Neural cell (in vitro differentiated cells): ENCODE data around the gene RAB3A.

Source experiments
- EZH2 ChIP-seq: fragments of 200-600, 300-800 bp; shearing (Covaris generic), sonication (generic); IDR thresholded peaks from 2 replicates; pipeline ENCODE4 v1.6.1; 2014; ENCODE audit warnings: antibody characterized with exemption, low read length, borderline replicate concordance, mild to moderate bottlenecking; ENCODE audit not compliant: insufficient read depth, poor library complexity, severe bottlenecking
- MXI1 ChIP-seq: fragments of 450-650 bp; conservative IDR thresholded peaks from 2 replicates; pipeline ENCODE4 v1.6.1; 2014; ENCODE audit warnings: antibody characterized with exemption, mild to moderate bottlenecking; ENCODE audit not compliant: poor library complexity, severe bottlenecking
- RAD21 ChIP-seq: fragments of 450-650 bp; conservative IDR thresholded peaks from 2 replicates; pipeline ENCODE4 v1.6.1; 2014; ENCODE audit warnings: antibody characterized with exemption, mild to moderate bottlenecking, moderate library complexity
- SMC3 ChIP-seq: fragments of 450-650 bp; conservative IDR thresholded peaks from 2 replicates; pipeline ENCODE4 v1.6.1; 2014; ENCODE audit warnings: antibody characterized with exemption, mild to moderate bottlenecking, moderate library complexity; ENCODE audit not compliant: poor library complexity
- TF ChIP-seq, protein P1 (sequence below): fragments of 450-650 bp; IDR thresholded peaks from 2 replicates; pipeline ENCODE4 v1.5.1; 2014; ENCODE audit warnings: antibody characterized with exemption, mild to moderate bottlenecking, moderate library complexity; ENCODE audit not compliant: poor library complexity, severe bottlenecking

DNA sequence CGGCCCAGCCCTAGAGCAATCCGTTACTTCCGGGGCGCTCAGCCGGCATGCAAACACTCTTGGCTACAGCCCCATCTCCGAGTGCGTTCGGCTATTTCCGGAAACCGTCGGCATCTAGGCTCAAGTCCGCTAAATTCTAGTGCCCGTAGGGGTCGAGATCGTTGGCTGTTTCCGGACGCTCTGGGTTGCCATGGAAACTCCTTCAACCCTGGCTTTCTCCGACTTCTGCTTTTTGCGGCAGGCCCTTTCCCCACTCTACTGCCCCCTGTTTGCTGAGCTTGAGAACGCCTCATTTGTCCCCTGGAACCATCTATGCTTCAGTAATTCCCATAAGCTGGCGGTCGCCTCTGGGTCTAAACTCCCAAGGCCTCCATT, 51.4 kb downstream of the RAB3A start:
- TF ChIP-seq, protein P1, sequence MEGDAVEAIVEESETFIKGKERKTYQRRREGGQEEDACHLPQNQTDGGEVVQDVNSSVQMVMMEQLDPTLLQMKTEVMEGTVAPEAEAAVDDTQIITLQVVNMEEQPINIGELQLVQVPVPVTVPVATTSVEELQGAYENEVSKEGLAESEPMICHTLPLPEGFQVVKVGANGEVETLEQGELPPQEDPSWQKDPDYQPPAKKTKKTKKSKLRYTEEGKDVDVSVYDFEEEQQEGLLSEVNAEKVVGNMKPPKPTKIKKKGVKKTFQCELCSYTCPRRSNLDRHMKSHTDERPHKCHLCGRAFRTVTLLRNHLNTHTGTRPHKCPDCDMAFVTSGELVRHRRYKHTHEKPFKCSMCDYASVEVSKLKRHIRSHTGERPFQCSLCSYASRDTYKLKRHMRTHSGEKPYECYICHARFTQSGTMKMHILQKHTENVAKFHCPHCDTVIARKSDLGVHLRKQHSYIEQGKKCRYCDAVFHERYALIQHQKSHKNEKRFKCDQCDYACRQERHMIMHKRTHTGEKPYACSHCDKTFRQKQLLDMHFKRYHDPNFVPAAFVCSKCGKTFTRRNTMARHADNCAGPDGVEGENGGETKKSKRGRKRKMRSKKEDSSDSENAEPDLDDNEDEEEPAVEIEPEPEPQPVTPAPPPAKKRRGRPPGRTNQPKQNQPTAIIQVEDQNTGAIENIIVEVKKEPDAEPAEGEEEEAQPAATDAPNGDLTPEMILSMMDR, result peak; percentile 99
- TF ChIP-seq EZH2 (no peak), MXI1 (peak; percentile 41), RAD21 (peak; percentile 65), SMC3 (peak; percentile 72)
